Brain microvascular endothelial cell (primary cell): ENCODE measurements around the gene FASTKD3.

Experiments used
- DNase-seq: peaks from one replicate; pipeline ENCODE4 v3.0.0-alpha.2; 2020
- H3K27ac ChIP-seq: fragments of 250-450 bp; sonication (Bioruptor Pico); 2 replicates; pipeline ENCODE4 v1.5.1; 2020; ENCODE audit warnings: mild to moderate bottlenecking, moderate library complexity
- H3K27me3 ChIP-seq: fragments of 250-450 bp; sonication (Bioruptor Pico); replicated peaks from 2 replicates; pipeline ENCODE4 v1.5.1; 2020; ENCODE audit warnings: mild to moderate bottlenecking
- H3K36me3 ChIP-seq: fragments of 250-450 bp; sonication (Bioruptor Pico); replicated peaks from 2 replicates; pipeline ENCODE4 v1.5.1; 2020; ENCODE audit warnings: mild to moderate bottlenecking
- H3K4me3 ChIP-seq: 2 replicates; pipeline ENCODE4 v1.5.1; 2011; ENCODE audit warnings: low read depth, mild to moderate bottlenecking, control low read depth, low read length, moderate library complexity
- in situ Hi-C: cut with HindIII; loops from 2 replicates; pipeline ENCODE4 v1.10.0; 2017; ENCODE audit warnings: low sequenced_read_pairs, low pct_ligation_motif_present
- TF ChIP-seq, protein P1 (sequence below): IDR thresholded peaks from 2 replicates; pipeline ENCODE4 v1.5.1; 2011; ENCODE audit warnings: low read depth, mild to moderate bottlenecking, moderate library complexity, low read length, control low read depth, inconsistent platforms; ENCODE audit errors: missing control alignments

FASTKD3 gene

DNA sequence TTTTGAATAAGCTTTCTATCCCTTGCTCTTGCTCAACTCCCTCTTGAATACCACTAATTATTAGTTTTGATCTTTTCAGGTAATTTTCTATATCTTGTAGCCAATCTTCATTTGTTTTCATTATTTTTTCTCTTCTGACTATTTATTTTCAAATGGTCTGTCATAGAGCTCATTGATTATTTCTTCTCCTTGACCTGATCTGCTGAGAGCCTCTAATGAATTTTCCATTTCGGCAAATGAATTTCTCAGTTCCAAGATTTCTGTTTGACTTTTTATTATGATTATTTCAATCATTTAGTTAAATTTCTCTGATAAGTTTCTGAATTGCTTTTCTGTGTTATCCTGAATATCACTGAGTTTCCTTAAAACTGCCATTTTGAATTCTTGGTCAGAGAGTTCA lies 39.5 kb upstream of the FASTKD3 start:
- in situ Hi-C loops = no loop called here
- H3K4me3 ChIP-seq = no peak overlapping the region
- no peaks in the 10 kb centered on the region for H3K27me3 ChIP-seq
- H3K36me3 ChIP-seq = no peaks in the 10 kb centered on the region
- TF ChIP-seq, protein P1, sequence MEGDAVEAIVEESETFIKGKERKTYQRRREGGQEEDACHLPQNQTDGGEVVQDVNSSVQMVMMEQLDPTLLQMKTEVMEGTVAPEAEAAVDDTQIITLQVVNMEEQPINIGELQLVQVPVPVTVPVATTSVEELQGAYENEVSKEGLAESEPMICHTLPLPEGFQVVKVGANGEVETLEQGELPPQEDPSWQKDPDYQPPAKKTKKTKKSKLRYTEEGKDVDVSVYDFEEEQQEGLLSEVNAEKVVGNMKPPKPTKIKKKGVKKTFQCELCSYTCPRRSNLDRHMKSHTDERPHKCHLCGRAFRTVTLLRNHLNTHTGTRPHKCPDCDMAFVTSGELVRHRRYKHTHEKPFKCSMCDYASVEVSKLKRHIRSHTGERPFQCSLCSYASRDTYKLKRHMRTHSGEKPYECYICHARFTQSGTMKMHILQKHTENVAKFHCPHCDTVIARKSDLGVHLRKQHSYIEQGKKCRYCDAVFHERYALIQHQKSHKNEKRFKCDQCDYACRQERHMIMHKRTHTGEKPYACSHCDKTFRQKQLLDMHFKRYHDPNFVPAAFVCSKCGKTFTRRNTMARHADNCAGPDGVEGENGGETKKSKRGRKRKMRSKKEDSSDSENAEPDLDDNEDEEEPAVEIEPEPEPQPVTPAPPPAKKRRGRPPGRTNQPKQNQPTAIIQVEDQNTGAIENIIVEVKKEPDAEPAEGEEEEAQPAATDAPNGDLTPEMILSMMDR = no peak
- H3K27ac ChIP-seq = no peak overlapping the region
- no peak for DNase-seq

DNA sequence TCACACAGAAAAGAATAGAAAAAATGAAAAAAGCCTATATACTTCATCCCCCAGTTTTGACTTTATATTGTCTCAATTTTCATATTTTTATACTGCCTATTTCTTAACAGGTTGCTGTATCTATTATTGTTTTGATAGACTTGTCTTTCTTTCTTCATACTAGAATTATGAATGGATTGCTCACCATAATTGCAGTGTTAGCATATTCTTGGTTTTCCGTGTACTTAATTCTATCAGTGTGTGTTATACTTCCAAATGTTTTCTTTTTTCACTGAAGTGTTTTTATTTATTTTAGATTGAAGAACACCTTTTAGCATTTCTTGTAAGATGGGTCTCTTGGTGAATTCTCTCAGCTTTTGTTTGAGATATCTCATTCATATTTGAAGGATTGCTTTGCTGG lies 38.8 kb upstream of the FASTKD3 start:
- H3K27ac ChIP-seq = no peak overlapping the region
- H3K36me3 ChIP-seq = peaks cover under 1% of the 10 kb centered on the region
- no peak for DNase-seq
- in situ Hi-C loops = no loop called here
- H3K4me3 ChIP-seq = no peak overlapping the region
- TF ChIP-seq, protein P1 = no peak
- H3K27me3 ChIP-seq = no peaks in the 10 kb centered on the region

DNA sequence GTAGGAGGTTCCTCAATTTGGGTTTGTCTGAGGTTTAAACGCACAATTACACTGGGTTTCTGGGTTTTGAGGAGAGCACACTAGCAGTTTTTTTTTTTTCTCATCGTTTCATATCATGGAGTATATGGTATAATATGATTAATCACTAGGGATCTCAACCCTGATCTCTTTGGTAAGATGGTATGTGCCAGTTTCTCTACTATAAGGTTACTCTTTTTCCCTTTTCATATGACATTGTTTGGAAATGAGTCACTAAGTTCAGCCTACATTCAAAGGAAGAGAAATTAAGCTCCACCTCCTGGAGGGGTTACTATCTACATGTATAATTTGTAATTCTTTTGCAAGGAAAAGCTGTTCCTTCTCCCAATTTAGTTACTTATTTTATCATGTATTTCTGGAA lies 35.3 kb upstream of the FASTKD3 start:
- Histone ChIP-seq H3K27me3 (no peaks in the 10 kb centered on the region), H3K4me3 (no peak overlapping the region), H3K36me3 (peaks cover 14% of the 10 kb centered on the region), H3K27ac (peak overlapping the region; percentile 34)
- in situ Hi-C loops = no loop called here
- TF ChIP-seq, protein P1 = no peak
- no peak for DNase-seq

DNA sequence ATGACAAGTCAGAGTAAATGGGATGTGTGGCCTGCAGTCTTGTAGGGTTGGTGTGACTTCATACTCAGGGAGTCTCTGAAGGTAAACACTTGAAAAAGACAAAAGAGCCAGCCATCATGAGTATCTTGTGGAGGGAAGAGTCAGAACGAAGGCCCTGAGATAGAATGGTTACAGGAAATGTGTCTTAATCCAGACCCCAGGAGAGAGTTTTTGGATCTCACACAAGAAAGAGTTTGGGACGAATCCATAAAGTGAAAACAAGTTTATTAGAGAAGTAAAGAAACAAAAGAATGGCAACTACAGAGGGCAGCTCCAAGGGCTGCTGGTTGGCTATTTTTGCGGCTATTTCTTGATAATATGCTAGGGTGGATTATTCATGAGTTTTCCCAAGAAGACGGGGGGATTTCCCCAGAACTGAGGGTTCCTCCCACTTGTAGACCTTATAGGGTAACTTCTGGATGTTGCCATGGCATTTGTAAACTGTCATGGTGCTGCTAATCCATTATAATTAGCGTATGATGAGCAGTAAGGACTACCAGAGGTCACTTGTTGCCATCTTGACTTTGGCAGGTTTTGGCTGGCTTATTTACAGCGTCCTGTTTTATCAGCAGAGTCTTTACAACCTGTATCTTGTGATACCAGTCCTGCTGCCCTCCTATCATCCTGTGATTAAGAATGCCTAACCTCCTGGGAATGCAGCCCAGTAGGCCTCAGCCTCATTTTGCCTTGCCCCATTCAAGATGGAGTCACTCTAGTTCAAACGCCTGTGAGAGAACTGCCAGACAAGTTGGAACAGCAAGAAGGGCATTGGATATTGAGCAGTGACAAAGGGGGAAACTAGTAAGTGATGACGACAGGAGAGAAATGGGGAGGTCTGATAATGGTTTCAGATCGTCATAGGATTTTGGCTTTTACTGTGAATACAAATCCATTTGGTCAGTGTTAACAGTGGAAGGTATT lies 34.1 kb upstream of the FASTKD3 start:
- TF ChIP-seq, protein P1 = no peak
- Histone ChIP-seq H3K36me3 (peaks cover 26% of the 10 kb centered on the region), H3K4me3 (no peak overlapping the region), H3K27me3 (no peaks in the 10 kb centered on the region), H3K27ac (no peak overlapping the region)
- DNase-seq = no peak
- in situ Hi-C loops = no loop called here

DNA sequence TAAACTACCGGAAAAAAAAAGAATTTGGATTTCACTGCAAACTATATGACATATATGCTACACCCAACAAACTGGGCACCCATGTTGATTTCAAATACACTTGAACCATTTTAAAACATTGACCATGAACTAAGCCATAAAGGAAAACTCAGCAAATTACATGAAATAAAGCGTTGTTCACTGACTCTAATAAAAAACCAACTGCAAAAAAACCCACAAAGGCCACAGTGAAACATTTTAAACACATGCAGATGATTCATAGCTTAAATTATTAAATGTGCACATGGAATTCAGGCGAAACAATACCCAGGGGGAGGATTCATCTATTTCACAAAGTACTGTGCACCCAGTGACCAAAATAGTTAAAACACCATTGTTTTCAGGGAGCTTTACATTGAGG lies 33.4 kb upstream of the FASTKD3 start:
- H3K36me3 ChIP-seq = peaks cover 33% of the 10 kb centered on the region
- no peak for DNase-seq
- H3K27me3 ChIP-seq = no peaks in the 10 kb centered on the region
- H3K4me3 ChIP-seq = no peak overlapping the region
- H3K27ac ChIP-seq = no peak overlapping the region
- in situ Hi-C loops = no loop called here
- TF ChIP-seq, protein P1 = no peak
